Body of pancreas (tissue), 4 donors: ENCODE data around the gene STK11IP.

Source experiments
- CTCF ChIP-seq, 7 experiments: fragments of 450-650 bp in 4 of 7; fragments of 200-600 bp in 3 of 7; sonication (generic) in 3 of 7; IDR thresholded peaks; one replicate each; pipeline ENCODE4 v1.5.1; 2016 to 2019; ENCODE audit warnings: antibody characterized with exemption in 7 of 7
- POLR2A ChIP-seq, 3 donors: fragments of 450-650 bp; IDR thresholded peaks; one replicate each; pipeline ENCODE4 v1.6.1; 2016; ENCODE audit warnings: antibody characterized with exemption in 3 of 3, mild to moderate bottlenecking in 2 of 3

- TF ChIP-seq POLR2A (IDR thresholded peaks at IDR 0.05) (no peak), CTCF (IDR thresholded peaks at IDR 0.05) (no peak)
These were observed 48.7 kb upstream of the STK11IP start for GRCh38 chr2:219548990-219549389.
